GM03348 (cell line): ENCODE results near the gene FAM131B.

Experiments
- DNase-seq: peaks from one replicate; pipeline ENCODE4 v3.0.0; 2012; ENCODE audit warnings: low spot score

FAM131B gene

GRCh38 chr7:143382791-143383641 is 20.5 kb upstream of the FAM131B start:
- peak; percentile 15 for DNase-seq

DNA sequence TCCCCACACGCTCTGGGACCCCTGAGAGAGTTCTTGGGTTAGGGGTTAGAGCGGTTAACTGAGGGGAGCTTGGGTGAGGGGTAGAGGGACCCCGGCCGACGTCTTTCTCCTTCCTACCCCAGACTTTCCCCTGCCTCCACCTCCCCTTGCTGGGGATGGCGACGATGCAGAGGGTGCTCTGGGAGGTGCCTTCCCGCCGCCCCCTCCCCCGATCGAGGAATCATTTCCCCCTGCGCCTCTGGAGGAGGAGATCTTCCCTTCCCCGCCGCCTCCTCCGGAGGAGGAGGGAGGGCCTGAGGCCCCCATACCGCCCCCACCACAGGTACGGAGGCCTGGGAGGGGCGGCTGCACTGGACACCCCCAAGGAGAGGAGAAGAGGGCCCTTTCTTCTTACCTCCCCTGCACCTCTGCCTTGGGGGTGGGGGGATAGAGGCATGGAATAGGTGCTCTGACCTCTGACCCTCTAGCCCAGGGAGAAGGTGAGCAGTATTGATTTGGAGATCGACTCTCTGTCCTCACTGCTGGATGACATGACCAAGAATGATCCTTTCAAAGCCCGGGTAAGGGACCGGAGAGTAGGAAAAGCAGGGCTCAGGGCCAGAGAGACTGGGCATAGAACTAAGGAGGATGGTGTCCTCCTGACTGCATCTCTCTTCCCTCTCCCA is 19.7 kb upstream of the FAM131B start:
- DNase-seq: no peak

DNA sequence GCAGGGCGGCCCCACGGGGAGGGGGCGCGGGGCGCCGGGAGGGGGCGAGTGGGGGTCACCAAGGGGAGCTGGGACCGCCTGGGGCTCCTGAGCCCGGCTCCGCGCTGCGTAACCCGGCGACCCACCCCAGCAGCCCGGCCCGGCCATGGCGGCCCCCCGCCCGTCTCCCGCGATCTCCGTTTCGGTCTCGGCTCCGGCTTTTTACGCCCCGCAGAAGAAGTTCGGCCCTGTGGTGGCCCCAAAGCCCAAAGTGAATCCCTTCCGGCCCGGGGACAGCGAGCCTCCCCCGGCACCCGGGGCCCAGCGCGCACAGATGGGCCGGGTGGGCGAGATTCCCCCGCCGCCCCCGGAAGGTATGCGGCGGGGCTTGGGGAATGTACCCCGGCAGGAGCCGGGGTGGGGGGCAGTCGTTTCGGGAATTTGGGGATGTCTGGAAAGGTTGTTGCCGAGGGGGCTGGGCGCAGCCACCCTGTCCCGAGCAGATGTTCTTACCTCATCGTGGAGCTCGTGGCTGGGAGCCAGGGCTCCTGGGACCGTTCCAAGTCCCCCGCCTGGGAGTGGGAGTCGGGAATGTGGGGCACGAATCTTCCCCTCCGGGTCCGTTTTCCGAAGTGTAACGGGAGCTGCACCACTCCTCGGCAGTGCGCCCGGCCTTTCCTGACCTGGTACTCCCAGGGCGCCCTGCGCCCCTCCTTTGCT is 19.1 kb upstream of the FAM131B start:
- peak; percentile 88 for DNase-seq

DNA sequence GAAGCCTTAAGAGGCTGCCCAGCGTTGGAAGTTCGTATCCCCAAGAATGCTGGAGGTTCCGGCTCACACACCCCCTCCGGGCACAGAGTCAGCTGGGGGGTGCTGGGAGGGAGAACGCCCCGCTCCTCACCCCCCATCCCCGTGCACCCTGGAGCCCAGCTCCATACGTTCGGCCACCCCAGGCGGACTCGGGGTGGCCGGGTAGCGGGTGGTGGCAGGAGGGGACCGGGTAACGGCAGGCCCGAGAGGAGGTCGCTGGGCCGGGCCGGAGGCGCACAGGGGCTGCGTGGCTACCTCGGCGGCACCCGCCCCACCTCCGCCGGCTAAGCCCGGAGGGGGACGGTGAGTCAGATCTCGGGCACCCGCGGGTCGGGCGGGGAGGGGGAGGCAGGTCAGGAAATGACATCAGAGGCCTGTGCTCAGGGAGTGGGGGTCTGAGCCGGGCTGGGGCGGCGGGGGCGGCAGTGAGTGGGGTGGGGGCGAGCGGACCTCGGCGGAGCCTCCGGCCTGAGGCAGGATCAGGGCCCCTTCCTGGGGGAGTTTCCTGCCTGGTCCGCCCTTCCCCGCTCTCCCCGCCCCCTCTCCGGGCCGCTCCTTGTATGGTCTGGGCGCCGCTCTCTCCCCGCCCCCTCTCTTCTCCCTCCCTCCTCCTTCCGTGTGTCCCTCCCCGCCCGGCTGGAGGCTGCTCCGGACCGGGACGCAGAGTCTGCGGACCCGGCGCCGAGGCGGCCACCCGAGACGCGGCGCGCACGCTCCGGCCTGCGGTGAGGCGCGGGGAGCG is 18.3 kb upstream of the FAM131B start, which contains the start of gene ZYX:
Gene ZYX (plus strand): TSS at position 700 of the 781 bp plus-strand sequence. CDS start 227 bp downstream, outside the sequence.
- DNase-seq: peak; percentile 97

GRCh38 chr7:143380260-143380645 is 17.7 kb upstream of the FAM131B start:
- DNase-seq: peak; percentile 87

GRCh38 chr7:143379611-143380259 is 17.2 kb upstream of the FAM131B start:
- DNase-seq: peak; percentile 12

- no peak for DNase-seq
Measured at GRCh38 chr7:143376396-143376795, 13.9 kb upstream of the FAM131B start.

- no peak for DNase-seq
Measured at GRCh38 chr7:143375298-143376034, 13.0 kb upstream of the FAM131B start.

GRCh38 chr7:143374561-143374960 is 12.0 kb upstream of the FAM131B start:
- DNase-seq: no peak

GRCh38 chr7:143373255-143373794 is 10.8 kb upstream of the FAM131B start:
- DNase-seq: no peak

DNA sequence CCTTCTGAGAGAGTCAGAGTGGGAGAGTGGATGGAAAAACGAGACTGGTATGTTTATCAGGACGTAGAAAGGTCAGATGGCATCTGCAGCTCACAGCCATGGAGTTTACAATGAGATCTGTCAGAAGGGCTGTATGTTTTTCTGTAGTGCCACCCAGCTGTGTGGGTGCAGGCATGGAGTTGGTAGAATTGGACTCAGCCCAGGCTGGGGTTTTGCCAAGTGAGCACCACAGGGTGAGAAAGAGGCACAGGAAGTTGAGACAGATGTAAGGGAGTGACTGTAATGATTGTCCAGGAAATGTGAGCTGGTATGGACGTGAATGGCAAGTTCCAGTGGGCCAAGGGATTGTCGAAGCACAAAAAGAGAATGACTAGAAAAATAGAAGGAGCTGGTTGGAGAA is 9.6 kb upstream of the FAM131B start:
- DNase-seq: no peak

- DNase-seq: no peak
Measured at GRCh38 chr7:143369678-143370651, 7.5 kb upstream of the FAM131B start.

GRCh38 chr7:143368387-143368786 is 5.9 kb upstream of the FAM131B start:
- DNase-seq: no peak

DNA sequence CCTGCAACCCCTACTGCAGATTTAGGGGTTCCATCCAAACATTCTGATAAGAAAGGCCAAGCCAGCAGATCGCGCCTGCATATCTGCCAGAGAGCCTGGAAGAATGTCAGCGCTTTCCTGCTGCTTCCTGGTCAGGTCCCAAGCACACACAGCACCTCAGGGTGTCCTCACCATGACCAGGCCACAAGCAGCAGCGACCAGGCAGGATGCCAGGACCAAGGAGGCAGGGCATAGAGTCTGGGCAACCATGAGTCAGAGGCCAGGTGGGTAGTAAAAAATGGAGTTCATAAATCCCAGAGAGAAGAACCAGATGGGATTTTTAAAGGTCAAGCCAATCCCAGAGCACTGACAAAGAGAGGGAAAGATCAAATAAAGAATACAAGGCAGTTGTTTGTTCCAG is 5.5 kb upstream of the FAM131B start:
- DNase-seq: peak; percentile 12

- no peak for DNase-seq
Measured at GRCh38 chr7:143363016-143363937, 764 bp upstream of the FAM131B start.

DNA sequence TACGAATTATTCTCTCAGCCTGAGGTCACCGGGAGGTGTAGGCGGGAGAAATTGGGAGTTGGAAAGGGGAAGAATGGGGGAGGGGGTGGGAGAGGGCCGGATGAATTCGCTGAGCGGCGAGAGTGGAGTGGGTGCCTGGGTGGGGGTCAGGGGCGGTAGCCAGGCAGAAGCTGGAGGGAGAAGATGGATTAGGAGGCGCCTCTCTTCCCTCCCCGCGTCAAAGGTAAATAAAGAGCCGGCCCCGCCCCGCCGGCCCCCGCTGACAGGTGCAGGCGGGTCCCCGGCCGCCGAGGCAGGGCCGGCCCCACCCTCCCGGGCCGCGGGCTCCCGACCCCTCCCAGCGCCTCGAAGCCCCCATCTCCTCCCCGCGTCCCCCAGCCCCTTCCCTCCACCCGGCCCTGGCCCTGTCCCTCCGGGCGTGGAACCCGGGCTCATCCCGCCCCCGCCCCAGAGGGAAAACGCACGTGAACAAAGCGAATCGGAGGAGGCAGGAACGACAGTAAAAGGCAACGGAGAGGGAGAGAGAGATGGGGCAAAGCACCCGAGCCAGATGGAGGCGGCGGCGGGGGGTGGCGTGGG is 872 bp downstream of the FAM131B start:
- peak; percentile 40 for DNase-seq

- DNase-seq: no peak
Measured at GRCh38 chr7:143360788-143361551, 1.5 kb downstream of the FAM131B start.
